Islet precursor cell (in vitro differentiated cells): ENCODE data around the gene MB21D2.

Experiments
- DNase-seq: peaks from one replicate; pipeline ENCODE4 v3.0.0-alpha.2; 2018

MB21D2 gene

DNA sequence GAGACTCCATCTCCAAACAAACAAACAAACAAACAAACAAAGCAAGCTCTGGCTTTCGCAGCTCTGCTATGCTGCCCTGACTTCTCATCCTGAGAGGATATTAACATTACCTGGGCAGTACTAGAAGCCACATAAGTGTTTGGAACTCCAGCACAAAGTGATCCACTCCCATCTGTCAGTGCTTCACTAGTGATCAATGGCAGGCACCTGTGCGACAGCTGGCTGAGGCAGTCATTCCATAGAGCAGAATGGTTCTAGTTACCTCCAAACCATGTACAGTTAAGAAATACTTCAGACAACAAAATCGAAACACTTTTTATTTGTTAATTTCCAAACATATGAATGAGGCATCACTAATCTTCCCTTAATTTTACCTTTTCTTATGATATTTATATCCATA lies 2.8 kb upstream of the MB21D2 start:
- DNase-seq, result no peak

DNA sequence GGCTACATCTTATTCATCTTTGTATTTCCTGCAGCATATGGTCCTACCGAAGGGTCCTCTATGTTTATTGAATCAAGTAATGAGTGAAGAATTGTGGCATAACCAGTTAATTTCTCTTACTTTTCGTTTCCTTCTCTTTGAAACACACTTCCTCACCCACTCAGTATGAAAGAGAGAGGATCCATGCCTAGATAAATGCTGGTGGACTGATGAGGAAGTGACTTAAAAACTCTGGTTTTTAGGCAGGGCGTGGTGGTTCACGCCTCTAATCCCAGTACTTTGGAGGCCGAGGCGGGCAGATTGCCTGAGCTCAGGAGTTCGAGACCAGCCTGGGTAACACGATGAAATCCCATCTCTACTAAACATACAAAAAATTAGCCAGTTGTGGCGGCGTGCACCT lies 2.2 kb upstream of the MB21D2 start:
- DNase-seq, result no peak

DNA sequence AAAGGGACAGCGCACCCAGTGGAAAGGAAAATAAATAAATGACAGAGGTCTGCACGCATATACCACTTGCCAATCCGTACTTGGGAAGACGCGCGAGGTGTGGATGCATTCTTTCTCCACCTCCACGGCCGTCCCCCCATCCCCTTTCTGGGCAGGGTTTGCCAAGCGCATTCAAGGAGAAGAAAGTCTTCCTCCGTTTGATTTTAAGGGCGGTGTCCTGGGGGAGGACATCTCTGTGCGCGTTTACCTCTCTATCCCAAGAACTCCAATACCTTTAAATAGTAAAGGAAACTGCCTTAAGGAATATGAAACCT lies 576 bp upstream of the MB21D2 start:
- DNase-seq, result no peak

DNA sequence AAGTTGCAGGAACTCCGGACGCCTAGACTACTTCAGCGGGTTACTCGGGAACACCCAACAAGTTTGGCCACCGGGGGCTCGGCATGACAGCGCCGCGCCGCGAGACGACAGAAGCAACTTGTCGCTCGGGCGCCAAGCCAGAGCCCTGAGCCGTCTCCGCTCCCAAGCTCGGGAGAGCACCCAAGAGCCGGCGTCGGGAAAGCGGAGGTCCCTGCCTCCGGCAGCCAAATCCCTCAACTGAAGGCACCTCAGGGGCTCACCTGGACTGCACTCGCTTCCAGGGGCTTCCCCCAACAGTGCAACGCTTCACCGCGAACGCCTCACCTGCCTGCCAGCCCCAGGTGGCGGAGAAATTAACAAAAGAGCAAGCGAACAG lies 640 bp downstream of the MB21D2 start:
- peak; percentile 83 for DNase-seq

DNA sequence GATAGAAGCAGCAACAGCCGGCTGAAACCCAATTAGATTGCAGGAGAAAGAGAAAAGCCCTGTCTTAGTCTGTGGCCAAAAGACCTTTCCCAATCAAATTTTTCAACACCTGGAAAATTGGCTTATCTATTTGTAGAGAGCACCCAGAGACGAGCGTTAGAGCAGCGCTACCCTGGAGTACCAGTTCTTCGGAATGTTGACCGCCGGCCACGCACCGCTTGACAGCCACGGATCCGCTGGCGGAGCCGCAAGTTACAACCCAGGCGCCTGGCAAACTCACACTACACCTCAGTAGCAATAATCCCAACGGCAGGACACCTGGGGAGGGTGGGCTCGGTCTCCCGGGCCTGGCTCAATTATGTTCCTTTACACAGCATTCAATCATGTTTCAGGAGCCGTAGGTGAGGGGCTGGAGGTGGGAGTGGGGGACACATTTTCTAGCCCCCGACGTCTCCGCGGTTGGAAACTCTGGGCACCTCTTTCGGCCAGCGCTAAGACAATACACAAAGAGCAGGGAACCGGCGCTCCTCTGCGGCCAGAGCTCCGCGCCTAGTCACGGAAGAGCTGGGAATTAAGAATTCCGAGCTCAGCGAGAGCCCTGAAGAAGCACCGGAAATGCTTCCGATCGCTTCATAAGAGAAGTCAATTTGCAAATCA lies 1.2 kb downstream of the MB21D2 start:
- peak; percentile 82 for DNase-seq

DNA sequence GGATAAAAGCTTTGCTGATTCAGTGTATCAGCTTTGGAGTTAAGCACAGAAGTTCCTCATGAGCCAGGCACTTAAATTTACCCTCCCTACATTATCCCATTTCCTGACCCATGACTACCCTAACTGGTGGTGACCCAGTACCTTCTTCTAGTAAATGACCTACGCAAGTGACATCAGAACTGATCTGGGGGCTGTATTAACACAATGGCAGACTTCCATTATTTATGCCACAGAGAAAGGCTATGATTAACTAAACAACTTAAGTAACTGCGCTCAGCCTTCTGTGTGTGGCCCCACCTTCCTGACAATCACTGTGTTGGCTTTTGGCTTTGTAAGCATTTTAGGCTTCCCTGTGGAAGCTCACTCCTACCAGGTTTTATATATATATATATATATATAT lies 1.9 kb downstream of the MB21D2 start:
- no peak for DNase-seq

DNA sequence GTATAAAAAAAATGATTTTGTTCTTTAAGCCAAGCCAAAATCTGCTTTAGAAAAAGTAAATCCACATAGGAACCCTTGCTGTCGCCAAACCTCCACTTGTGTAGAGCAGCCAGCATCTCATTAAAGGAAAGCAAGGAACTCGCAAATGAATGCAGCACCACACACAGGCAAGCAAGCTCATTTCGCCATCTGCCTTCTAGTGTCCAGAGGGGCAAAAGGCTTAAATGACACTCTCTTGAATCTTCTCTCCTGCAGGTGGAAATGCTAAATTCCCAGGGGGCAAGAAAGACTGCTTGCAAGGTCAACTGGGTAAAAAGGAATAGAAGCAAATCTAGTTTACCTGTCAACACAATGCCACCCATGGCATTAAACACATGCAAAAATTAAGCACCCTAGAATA lies 2.4 kb downstream of the MB21D2 start:
- DNase-seq, result peak; percentile 79

DNA sequence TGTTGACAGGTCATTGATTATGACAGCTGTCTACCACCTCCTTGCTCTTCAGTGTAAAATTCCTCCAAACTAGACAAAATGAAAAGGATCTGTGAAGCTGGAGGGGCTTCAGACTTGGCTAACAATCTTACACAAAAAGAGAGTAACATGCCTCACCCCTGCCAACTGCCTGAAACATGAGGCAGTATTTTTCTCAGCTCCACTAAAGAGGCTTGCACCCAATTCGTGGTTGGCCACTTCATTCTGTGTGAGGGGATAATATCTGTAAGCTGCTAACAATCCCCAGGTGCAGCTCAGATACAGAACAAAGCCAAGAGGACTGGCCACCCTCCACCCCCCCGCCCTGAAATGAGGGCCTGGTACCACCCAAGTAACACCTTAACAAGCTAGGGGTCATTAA lies 2.8 kb downstream of the MB21D2 start:
- no peak for DNase-seq

DNA sequence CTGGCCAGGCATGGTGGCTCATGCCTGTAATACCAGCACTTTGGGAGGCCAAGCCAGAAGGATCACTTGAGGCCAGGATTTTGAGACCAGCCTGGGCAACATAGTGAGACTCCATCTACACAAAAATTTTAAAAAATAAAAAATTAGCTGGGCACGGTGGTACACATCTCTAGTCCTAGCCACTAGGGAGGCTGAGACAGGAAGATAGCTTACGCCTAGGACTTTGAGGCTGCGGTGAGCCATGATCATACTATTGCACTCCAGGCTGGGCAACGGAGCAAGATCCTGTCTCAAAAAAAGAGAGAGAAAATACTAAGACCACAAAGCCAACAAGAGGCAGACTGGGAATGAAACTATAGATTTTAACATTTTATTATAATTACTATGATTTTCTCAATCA lies 4.1 kb downstream of the MB21D2 start:
- no peak for DNase-seq

DNA sequence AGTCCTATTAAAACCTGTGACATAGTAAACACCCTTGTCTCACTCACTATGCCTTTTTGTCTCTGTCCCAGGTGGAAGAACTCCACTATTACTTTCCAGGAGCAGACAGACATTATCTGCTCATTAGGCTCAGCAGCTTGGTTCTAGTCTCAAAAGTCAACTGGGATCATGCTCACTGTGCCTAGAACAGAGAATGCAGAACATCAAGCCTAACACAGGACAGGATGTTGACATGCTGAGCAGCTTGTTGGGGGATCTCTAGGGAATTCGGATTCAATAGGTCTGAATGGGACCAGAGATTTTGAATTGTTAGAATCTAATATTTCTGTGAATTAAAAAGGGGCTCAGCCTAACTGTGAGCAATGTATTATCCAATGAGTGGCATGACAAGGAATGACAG lies 6.4 kb downstream of the MB21D2 start:
- no peak for DNase-seq

DNA sequence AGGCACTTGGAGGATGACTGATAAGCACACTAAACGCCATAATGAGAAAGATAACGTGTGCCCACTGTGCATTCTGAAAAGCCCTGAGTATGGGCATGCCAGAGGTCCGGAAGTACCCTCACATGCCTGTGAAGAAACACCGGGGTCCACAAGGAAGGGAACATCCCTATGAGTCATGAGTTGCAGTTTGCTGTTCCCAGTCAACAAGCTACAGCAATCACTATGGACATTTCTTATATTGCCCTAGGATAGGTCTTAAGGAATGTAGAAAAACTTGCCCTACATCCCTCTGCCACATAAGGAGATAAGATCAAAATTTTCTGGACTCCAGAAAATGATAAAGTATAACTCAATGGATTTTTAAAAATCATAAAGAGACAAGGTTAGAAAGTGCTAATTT lies 9.9 kb downstream of the MB21D2 start:
- DNase-seq, result peak; percentile 72

DNA sequence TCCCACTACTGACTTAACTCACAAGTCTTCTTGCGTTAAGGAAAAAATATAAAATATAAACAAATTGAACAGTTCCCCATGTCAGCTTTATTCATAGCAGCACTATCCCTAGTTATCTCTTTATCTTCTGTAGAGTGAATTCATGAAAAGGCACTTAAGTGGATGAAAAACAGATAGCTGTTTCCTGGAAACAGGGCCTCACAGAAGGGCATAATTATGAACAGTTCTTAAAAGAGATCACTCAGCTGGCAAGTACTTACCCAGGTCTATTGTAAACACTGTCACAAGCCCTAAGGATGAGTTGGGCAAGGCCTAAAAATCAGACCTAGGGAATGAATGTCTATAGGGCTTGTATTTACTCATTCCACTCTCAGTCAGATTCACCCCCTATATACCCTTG lies 10.7 kb downstream of the MB21D2 start:
- DNase-seq, result no peak

DNA sequence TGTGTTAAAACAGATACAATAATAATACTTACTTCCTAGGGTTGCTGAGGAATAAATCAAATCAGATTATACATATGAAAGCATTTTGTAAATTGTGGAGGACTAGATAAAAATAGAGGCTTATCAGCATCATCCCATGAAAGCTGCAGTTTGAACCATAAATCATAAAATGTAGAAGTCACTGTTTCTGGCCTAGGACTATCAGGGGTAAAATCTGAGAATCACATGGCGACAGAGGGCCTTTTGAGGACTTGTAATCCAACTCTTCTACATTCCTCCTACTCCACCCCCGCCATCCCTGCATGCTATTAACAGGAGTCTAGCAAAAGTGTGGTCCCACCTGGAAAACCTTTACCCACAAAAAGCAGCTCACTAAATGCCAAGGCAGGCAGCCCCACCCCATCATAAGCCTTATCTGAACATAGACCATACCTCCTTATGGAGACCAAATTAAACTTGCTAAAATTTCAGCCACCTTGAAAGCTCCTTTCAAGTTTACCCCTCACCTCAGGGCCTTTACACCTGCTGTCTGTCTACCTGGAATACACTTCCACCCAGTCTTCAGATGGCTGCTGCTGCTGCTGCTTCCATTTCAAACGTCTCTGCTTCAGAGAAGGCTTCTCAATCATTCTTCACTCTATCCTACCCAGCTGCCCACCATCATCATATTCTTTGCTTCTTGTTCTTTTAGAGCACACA lies 11.5 kb downstream of the MB21D2 start:
- no peak for DNase-seq

DNA sequence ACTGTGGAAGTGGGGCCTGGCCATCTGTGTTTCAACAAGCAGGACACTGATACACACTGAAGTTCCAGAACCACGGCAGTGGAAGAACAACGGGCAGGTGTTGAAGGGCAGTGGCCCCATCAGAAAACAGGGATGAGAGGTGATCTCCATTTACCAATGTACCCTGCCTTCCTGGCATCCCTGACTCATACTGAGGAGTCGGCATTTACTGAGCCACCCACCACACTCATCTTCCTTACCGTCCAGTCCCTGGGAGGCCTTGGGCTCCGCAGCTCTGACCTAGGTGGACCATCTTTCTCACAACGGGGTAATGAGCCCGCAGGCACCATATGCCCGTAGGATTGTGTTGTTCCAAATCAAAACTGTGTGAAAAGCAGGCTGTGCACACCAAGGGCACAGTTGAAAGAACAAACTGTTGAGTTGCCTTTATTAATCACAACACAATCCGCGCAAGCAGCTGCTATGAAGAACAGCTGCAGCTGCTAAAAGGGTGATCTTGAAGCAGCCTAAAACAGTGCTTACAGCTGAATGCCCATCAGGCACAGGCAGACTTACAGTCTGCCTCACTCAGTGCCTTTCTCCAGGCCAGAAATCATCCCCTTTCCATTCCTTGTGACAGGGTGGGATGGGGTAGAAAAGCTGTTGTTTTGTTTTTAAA lies 12.9 kb downstream of the MB21D2 start:
- no peak for DNase-seq

DNA sequence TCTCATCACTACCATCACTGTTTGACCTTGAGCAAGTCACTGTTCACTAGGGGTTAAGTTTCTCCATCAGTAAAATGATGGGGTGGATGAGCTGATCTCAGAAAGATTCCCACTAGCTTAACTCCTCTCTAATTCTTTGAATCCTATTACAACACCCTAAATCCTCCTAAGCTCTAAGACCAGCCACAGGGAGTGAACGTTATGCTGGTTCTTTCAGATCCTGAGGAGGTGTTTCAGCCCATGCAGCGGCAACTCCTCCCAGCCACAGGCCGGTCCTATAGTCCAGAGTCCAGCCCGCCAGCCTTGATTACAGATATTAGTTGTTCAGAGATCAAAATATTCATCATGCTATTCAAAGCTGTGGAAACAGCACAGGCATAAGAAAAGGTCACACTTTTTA lies 15.1 kb downstream of the MB21D2 start:
- DNase-seq, result no peak

DNA sequence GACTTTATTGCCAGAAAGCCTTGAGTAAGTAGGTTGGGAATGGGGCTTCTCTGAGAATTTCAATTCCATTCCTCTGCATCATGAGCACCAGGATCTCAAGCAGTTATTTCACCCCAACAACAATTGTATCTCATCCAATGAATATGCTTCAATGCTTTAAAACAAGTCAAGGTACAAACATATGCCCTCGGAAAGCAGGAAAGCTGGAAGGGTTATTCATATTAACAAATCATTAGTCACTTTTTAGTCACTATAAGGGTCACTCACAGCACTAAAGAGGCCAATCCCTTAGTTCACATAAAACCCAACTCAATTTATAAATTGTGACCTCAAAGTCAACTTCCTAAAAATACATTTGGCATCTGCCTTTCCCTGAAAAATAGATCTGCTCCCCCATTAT lies 16.2 kb downstream of the MB21D2 start:
- no peak for DNase-seq

DNA sequence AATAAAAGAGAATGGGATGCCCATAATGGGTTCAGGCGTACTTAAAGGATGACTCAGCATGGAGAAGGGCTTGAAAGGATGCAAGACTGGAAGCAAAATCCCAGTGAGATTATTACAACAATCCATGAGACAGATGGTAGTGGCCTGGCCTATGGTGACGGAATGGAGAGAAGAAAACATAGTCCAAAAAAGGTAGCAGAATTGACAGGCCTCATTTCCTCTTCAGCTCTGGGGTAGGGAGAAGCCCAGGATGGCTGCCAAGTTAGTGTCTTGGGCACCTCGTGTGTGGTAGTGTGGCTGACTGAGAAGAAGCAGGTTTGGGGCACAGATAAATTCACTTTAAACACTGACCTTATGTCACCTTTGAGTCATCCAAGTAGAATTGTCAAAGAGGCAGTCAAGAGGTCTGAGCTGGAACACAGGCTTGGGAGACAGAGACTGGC lies 18.1 kb downstream of the MB21D2 start:
- no peak for DNase-seq

DNA sequence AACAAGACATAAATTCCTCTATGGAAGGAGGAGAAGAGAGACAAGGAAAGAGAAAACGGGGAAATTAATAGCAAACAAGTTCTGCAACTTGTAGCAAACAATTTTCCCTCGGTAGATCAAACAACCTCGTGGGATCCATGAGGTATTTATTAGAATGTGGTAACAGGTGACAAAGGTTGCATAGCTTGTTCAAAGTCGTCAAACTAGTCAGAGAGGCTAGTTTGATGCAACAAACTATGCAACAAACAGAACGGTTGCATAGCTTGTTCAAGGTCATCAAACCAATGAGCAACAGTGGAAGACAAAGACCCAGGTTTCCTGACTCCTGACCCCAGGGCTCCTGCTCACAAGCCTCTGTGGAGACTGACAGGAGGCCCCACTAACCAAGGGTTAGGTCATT lies 20.7 kb downstream of the MB21D2 start:
- DNase-seq, result no peak

DNA sequence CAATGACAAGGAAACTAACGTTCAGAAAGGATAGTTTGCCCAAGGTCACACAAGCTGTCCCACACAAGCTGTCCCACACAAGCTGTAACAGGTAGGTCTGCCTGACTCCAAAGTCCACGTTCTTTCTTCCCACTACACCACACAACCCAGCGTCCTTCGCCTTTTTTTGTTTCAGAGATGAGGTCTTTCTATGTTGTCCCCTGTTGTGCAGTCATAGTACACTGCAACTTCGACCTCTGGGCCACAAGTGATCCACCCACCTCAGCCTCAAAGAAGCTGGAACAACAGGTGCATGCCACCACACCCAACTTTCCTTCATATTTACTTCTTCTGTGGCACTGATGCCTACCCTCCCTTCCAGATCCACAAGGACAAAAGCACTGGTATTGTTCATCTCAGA lies 21.4 kb downstream of the MB21D2 start:
- no peak for DNase-seq

DNA sequence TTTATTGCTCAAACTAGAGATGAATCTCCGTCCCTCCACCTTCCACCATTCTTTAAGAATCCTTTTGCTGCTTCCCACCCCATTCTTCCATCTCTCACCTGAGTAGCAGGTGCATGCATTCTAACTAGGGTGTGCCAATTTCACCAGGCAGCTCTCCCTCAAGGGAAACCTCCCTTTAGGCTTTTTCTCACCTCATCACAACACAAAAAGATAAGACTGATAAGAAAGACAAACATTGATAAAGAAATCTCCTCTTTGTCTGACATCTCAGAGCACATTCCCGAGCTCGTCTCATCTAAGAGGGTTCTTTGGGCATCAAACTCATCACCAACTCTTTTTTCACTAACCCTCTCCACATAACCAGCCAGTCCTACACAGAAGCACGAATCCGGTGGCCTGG lies 23.0 kb downstream of the MB21D2 start:
- DNase-seq, result no peak

DNA sequence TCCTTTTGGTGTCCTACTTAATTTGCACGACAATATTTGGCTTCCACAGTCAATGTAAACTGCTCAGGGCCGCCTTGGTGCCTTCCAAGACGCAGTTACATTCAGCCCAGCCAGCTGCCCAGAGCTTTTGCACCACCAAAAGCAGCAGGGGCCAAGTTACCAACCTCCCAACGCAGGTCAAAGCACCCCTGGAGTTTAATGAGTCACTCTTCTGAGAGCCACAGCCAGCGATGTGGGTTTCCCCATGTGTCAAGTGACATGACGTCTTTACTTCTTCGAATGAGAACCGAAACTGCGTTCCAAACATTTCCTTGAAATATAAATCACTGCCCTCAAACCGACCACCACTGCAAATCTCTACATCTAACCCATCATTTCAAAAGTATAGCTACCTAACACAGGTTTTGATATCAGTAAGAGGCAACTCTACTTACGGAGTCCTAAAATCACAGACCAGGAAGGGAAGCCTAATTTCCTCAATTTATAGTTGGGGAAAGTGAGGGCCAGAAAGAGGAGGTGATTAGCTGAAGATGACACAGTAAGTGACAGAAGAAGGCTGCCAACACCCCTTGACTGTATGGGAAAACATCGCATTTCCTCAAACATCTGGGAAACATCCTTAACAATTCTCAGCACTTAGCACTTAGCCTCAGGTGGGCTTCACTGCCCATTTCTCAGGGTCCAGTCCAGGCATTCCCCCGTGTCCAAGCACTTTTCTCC lies 24.5 kb downstream of the MB21D2 start:
- DNase-seq, result peak; percentile 76

DNA sequence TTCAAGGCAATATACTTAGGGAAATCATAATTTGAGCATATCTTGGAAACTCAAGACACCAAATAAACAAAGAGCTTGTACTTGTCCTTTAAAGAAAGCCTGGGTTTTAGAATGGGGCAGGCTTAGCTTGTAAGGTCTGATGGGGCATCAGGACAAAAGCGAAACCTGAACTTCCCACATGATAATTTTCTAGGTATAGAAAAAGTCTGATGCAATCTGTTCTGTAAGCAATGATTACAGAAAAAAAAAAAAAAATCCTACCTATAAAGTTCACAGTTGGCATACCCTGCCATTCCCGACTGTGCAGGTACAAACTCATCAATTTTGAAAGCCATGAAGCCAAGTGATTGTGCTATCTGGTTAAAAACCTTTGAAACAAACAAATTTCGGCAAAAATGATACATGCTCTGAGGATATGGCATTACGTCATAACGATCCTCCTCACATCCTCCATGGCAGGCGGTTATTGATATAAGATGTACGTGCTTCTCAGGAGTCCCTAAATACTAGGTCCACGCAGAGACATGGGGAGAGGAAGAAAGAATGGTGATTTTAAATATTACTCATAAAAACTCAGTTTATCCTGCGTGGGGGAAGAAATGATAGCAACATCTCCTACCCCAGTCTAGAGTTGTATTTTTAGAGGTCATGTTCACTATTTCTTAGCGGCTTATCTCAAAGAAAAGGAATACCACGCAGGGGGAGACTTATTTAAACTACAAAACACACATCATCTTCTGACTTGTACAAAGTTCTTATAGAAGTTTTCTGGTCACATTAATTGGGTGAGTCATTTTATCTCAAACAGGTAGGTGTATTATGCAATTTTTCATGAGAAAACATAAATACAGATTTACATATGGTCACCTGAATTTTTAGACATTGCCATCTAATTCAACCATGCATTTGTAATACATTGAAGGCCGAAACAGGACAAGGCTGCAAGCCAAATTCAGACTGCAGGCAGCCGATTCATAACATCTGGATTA lies 27.0 kb downstream of the MB21D2 start:
- DNase-seq, result no peak

DNA sequence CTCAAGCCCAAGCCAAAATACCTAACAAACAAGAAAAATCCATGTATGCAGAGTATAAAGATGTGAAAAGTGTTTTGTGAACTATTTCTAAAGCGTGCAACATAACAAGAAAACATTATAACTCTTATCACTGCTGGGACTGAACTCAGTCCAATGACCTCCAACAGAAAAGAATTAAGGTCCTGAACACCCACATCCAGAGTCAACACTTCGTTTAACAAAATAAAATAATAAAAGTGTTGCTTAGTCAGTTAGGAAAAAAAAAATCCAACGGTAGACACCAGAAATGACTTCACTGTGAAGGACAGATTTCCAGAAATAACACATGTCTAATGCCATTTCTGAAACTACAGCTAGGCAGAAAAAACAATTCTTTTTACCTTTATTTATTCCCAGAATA lies 28.0 kb downstream of the MB21D2 start:
- no peak for DNase-seq
